ENCODE measurements around the gene RBPJ.
"Not testable (repeated sequence)": the region's sequence is repeated elsewhere in the genome, so short reads cannot be mapped to it uniquely, and the experiment has no call there.

RBPJ gene

GRCh38 chr4:26375551-26375950 lies 54.7 kb downstream of the RBPJ start:
- no peak for DNase-seq (ENCODE audit: low read depth in 3 of 3)

DNA sequence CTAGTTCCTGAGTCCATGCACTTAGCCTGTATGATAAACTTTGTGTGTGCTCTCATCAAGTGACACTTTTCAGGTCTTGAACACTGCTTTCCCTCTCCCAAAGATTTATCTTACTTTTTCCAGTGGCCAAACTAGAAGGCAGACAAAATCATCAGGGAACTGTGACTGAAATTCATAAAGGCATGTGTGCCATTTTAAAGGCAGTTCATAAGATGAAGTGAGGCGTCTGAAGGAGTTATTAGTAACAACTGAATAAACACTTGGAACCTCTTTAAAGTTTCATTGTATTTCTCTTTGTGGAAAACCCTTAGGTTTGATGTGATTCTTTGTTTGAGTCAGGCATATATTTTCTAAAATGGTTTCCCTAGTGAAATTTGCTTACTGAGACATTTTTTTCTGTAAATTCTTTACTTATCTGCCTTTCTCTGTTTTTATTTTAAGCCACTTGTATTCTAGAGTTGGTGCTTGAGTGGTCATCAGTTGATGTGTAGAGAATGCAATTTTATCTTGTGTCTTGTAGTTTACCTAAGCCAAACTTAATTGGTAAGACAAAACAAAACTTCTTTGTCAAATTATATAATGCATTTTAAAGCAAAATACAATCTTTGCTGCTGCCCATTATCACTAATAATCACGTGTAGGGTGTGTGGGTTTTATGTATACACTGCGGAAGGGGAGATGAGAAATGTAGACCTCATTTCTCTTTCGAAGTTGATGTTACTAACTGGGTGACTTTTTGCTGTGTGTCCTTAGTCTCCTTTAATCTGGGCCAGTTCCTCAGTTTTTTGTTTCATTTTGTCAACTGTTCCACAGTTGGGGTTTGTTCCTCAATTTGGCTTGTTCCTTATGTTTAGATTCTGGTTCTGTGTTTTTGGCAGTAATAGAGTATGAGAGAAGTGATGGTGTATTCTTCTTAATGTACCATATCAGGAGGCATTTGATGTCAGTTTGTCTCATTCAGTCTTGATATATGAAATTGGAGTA lies 56.8 kb downstream of the RBPJ start:
- no peak for DNase-seq (ENCODE audit: low read depth in 3 of 3)

DNA sequence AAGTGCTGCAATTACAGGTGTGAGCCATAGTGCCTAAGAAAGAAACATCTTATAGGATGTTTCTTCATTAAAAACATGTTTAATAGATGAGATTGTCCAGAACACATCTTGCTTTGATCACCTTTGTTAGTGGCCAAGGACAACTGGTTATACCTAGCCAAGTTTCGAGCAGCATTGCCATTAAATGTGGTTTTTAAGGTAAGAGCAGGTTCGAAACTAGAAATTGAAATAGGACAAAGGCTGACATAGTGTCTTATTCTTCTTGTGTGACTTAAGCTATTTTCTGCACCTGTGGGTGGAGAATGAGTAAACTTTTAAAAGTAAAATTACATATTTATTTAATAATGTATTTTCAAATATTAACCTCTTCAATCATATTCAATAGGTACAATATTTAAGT lies 59.0 kb downstream of the RBPJ start:
- no peak for DNase-seq (ENCODE audit: low read depth in 3 of 3)

- DNase-seq (ENCODE audit: low read depth in 3 of 3): no peak
These were observed 59.9 kb downstream of the RBPJ start for GRCh38 chr4:26380740-26381139.

DNA sequence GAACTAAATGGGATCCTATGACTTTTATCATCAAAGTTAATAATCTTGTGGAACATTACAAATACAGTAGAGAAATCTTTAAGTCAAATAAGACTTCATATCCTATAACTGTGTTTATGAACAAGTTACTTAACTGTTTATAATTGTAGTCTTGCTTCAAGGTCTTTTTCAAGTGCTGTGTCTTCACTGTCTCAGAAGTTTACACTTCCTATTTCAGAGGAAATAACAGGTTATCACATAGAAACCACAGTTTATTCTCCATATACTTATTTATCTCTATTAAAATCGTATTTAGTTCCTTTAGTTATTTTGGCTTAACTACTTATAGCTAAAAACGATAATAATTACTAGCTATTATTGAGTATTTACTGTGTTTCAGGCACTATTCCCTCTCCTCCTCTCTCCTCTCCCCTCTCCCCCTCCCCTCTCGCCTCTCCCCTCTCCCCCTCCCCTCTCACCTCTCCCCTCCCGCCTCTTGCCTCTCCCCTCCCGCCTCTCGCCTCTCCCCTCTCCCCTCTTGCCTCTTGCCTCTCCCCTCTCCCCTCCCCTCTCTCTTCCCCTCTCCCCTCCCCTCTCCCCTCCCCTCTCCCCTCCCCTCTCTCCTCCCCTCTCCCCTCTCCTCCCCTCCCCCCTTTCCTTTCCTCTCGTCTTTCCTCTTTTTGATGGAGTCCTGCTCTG lies 63.7 kb downstream of the RBPJ start:
- no peak for DNase-seq (ENCODE audit: low read depth in 3 of 3)

DNA sequence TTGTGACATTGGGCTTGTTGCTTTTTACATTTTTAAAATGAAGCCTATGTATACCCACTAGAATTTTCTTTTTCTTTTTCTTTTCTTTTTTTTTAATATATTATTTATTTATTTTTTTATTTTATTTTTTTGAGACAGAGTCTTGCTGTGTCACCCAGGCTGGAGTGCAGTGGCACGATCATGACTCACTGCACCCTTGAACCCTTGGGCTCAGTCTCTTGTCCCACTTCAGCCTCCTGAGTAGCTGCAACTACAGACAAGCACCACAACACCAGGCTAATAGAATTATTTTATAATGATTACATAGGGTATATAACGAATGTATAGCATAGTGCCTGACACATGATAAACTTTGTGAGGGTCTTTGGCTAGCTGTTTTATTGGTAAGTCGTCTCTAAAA lies 64.9 kb downstream of the RBPJ start:
- no peak for DNase-seq (ENCODE audit: low read depth in 3 of 3)

DNA sequence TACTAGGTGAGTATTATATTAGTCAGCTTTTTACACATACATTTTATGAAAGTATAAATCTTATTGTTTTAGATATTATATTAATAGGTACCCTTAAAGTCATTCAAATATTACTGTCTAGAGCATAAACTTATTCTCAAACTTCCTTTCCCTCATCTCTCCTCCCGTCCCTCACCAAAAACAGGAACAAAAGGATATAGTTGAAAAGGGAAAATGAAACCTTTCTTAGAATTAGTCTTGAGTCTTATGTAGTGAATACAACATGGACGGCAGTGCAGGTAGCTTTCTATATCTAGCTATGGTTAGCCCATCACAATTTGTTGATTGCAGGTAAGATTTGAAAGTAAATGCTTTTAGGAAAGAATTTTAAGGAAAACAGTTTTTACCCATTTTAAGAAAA lies 65.6 kb downstream of the RBPJ start:
- no peak for DNase-seq (ENCODE audit: low read depth in 3 of 3)

DNA sequence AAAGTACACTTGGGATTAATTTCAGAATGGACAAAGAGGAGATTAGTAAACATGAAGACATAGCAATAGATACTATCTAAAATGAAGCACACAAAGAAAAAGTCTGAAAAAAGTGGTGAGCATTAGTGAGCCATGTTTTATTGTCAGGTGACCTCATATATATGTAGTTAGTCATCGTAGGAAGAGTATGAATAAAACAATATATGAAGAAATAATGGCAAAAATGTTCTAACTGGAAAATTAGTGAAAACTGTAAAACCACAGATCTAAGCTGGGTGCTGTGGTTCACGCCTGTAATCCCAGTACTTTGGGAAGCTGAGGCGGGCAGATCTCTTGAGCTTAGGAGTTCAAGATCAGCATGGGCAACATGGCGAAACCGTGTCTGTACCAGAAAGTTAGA lies 67.9 kb downstream of the RBPJ start:
- no peak for DNase-seq (ENCODE audit: low read depth in 3 of 3)

DNA sequence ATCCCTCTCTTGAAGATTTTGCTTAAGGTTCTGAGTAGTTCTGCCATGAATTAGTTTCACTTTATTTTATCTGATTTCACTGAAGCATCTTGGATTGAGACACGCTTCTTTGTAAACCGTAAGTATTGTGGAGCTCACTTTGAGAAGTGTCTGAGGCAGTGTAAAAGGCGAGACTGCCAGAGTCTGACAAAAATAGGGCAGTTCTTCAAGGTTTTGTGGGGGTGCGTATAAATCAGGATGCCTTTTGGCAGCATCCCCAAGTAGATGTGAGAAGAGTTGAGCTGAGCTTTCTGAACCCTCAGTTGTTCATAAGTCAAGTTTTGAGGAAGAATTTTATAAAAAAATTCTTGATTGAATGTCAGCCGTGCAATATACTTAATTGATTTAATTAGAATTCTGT lies 76.3 kb downstream of the RBPJ start:
- DNase-seq (ENCODE audit: low read depth in 3 of 3): no peak

- no peak for DNase-seq (ENCODE audit: low read depth in 3 of 3)
These were observed 79.3 kb downstream of the RBPJ start for GRCh38 chr4:26400132-26400531.

GRCh38 chr4:26402017-26402416 lies 81.2 kb downstream of the RBPJ start:
- DNase-seq (ENCODE audit: low read depth in 3 of 3): not testable (repeated sequence)

DNA sequence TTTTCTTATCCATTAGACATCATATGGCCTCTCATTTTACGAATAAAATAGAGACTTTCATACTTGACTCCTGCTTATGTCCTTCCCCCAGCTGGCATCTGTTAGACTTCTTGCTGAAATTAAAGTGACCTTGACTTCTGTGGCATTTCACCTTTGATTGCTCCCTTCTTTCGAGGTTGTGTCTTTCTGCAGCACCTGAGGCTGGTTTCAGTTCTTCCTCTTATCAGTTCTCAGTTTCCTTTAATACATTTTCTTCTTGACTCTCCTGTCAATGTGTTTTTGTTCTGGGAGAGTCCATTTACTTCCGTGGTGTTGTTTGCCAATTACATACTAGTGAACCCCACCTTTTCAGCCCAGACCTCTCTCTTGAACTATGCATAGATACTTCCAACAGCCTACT lies 81.6 kb downstream of the RBPJ start:
- DNase-seq (ENCODE audit: low read depth in 3 of 3): no peak

GRCh38 chr4:26404743-26405206 lies 84.0 kb downstream of the RBPJ start:
- DNase-seq (ENCODE audit: low read depth in 3 of 3): no peak

- no peak for DNase-seq (ENCODE audit: low read depth in 3 of 3)
These were observed 85.6 kb downstream of the RBPJ start for GRCh38 chr4:26406346-26406975.

DNA sequence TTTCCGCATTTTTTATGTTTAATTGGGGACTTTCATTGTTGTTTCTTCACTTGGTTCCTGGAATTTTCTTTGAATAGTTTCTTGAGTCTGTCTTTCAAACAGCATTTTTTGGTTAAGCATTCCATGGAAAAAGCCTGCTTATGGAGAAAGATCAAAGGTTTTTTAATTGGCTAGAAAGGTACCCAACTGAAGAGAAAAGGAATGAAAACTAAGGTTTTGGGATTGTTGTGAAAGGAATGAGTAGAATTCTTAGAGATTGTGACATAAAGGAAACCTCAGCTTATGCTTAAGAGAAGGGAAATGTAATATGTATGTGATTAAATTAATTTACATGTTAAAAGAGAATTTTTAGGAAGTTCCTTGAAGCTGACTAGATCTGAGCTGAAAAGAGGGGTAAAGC lies 86.7 kb downstream of the RBPJ start:
- DNase-seq (ENCODE audit: low read depth in 3 of 3): no peak

GRCh38 chr4:26410385-26411293 lies 89.8 kb downstream of the RBPJ start:
- DNase-seq (ENCODE audit: low read depth in 3 of 3): peak in 1 of 3 experiments; percentile 31

DNA sequence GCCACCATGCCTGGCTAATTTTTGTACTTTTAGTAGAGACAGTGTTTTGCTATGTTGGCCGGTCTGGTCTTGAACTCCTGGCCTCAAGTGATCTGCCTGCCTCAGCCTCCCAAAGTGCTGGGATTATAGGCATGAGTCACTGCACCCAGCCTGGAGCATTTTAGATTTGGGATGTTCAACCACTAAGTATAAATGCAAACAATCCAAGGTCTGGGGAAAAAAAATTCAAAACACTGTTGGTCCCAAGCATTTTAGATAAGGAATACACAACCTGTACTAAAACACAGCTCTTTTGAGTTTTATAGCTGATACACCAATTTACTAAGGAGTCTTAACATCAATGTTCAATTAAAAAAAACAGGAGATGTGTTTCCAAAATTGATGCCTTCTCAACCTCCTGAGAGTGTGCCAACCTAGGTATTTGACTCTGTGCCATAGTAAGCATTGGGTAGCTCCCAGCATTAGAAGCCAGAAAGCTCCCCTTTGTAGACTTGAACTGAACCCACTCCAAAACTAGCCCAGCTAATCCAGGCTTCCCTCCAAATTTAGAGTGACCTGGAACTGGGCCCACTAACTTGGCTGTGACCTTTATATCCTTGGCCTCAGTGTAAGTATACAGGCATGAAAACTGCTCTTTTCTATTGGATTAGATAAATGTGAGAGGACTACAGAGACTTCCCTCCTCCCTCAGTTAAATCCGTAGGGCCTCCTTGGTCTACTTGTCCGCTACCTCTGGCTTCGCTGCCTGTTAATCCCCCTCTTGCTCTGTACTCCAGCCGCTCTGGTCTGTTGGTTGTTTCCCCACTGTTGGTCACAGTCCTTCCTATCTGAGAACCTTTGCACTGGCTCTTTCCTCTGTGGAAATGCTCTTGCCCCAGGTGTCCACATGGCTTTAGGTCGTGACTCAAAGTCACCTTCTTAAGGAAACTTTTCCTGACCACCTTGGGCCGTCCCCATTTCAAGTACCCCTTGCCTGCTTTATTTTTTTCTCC lies 91.9 kb downstream of the RBPJ start:
- no peak for DNase-seq (ENCODE audit: low read depth in 3 of 3)

DNA sequence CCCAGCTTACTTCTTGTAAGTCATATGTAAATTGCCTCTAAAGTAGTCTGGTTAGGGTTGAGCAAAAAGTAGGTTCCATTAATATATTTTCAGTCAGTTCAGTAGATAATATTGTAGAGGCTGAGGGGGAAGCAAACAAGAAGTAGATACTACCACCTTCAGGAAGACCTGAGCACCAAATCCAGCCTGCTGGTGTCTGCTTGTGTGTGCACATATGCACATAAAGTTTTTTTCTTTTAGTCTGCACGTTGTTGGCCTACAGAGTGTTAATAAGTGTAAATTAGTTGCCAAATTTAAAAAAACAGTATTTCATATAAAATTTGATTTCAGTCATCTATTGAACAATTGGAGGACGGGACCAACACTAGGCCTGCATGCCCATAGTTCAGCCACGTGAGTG lies 92.8 kb downstream of the RBPJ start:
- DNase-seq (ENCODE audit: low read depth in 3 of 3): no peak

DNA sequence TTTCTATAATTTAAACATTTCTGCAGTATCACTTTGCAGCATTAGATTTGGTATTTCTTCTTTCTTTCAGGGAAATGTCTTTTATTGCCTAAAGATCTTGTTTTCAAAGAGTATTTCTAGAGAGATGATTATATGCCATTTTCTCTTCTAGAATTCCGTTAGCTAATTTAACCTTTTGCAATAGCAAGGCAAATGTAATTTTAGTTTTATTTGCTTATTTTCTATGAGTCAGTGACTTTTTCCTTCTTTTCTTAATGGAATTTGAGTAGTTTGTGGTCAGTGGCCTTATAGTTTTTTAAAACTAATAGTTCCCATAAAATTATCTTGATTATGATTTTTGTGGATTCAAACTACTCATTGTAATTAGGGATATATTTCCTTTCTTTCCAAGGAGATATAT lies 97.3 kb downstream of the RBPJ start:
- no peak for DNase-seq (ENCODE audit: low read depth in 3 of 3)

GRCh38 chr4:26418850-26419249 lies 98.0 kb downstream of the RBPJ start:
- no peak for DNase-seq (ENCODE audit: low read depth in 3 of 3)
